CD4-positive, alpha-beta memory T cell (primary cell): ENCODE data around the gene PIEZO1. TPM values are rescaled to one million over a fixed set of nuclear protein-coding genes. Genes with fewer than 3 reads are reported as not detected.

Experiments
- CTCF ChIA-PET: fragments of 350-600 bp; sonication (Branson Sonifier 250); formaldehyde crosslinking; loops from one replicate; lab custom pipeline; 2021; ENCODE audit warnings: inconsistent platforms; ENCODE audit not compliant: partially characterized antibody; lab: Charles Lee
- POLR2A ChIA-PET: fragments of 350-600 bp; sonication (Branson Sonifier 250); formaldehyde crosslinking; loops from one replicate; lab custom pipeline; 2021; ENCODE audit not compliant: partially characterized antibody; lab: Charles Lee
- DNase-seq, 5 donors: peaks; one replicate each; pipeline versions ENCODE4 v3.0.0 to v3.0.0-alpha.2; 2020 to 2022; ENCODE audit warnings: mixed read lengths in 1 of 5
- H3K27ac ChIP-seq: one replicate; pipeline ENCODE4 v1.7.0; 2013; ENCODE audit warnings: low read depth, low read length
- H3K27me3 ChIP-seq: 2 replicates; pipeline ENCODE4 v1.7.0; 2013; ENCODE audit warnings: mild to moderate bottlenecking, low read length, moderate library complexity; ENCODE audit not compliant: insufficient read depth
- H3K36me3 ChIP-seq: 2 replicates; pipeline ENCODE4 v1.7.0; 2013; ENCODE audit warnings: mild to moderate bottlenecking, low read length, moderate library complexity; ENCODE audit not compliant: insufficient read depth
- H3K4me1 ChIP-seq: 2 replicates; pipeline ENCODE4 v1.7.0; 2013; ENCODE audit warnings: mild to moderate bottlenecking, low read length, moderate library complexity; ENCODE audit not compliant: insufficient read depth
- H3K4me3 ChIP-seq, 2 donors: one replicate each; pipeline ENCODE4 v1.7.0; 2013; ENCODE audit warnings: low read length in 2 of 2, mild to moderate bottlenecking in 1 of 2
- H3K9me3 ChIP-seq, 2 donors: one replicate each; pipeline ENCODE4 v1.7.0; 2013; ENCODE audit warnings: low read length in 2 of 2, control low read depth in 1 of 2; ENCODE audit not compliant: control insufficient read depth in 1 of 2
- H3K27ac Mint-ChIP-seq, 7 donors: one replicate each; pipeline ENCODE4 v1.8.0; 2020 to 2021; ENCODE audit warnings: mixed read lengths in 7 of 7, mild to moderate bottlenecking in 6 of 7, inconsistent platforms in 3 of 7, moderate library complexity in 3 of 7
- H3K27me3 Mint-ChIP-seq, 2 donors: one replicate each; pipeline ENCODE4 v1.8.0; 2020 to 2021; ENCODE audit warnings: mixed read lengths in 2 of 2
- H3K36me3 Mint-ChIP-seq, 2 donors: one replicate each; pipeline ENCODE4 v1.8.0; 2020 to 2021; ENCODE audit warnings: mixed read lengths in 2 of 2, inconsistent platforms in 1 of 2, mild to moderate bottlenecking in 1 of 2
- H3K4me1 Mint-ChIP-seq, 4 donors: one replicate each; pipeline ENCODE4 v1.8.0; 2020 to 2021; ENCODE audit warnings: mixed read lengths in 4 of 4, mild to moderate bottlenecking in 1 of 4
- H3K4me3 Mint-ChIP-seq, 8 donors: one replicate each; pipeline ENCODE4 v1.8.0; 2020 to 2021; ENCODE audit warnings: mixed read lengths in 8 of 8, mild to moderate bottlenecking in 7 of 8, moderate library complexity in 6 of 8, inconsistent platforms in 3 of 8
- H3K9me3 Mint-ChIP-seq, 8 donors: one replicate each; pipeline ENCODE4 v1.8.0; 2020 to 2021; ENCODE audit warnings: mixed read lengths in 8 of 8, mild to moderate bottlenecking in 5 of 8, inconsistent platforms in 3 of 8, moderate library complexity in 1 of 8
- intact Hi-C: fragments of 100-400 bp; cut with micrococcal nuclease; formaldehyde crosslinking; loops from one replicate; pipeline ENCODE4 v1.15.1; 2023
- polyA plus RNA-seq, 2 donors: library from polyadenylated mRNA; unstranded; fragments of 300-500 nt; fragmentation: Illumina TruSeq; gene quantifications; one replicate each; pipeline ENCODE4 v1.2.3, GENCODE V29; 2021
- total RNA-seq, 2 experiments: library from RNA; stranded (reverse); gene quantifications; one replicate each; pipeline ENCODE4 v1.2.3, GENCODE V29; 2021

Gene PIEZO1
- total and polyA plus RNA-seq, 4 experiments from 2014 or later = 12.0 to 302 (median 171) TPM

DNA sequence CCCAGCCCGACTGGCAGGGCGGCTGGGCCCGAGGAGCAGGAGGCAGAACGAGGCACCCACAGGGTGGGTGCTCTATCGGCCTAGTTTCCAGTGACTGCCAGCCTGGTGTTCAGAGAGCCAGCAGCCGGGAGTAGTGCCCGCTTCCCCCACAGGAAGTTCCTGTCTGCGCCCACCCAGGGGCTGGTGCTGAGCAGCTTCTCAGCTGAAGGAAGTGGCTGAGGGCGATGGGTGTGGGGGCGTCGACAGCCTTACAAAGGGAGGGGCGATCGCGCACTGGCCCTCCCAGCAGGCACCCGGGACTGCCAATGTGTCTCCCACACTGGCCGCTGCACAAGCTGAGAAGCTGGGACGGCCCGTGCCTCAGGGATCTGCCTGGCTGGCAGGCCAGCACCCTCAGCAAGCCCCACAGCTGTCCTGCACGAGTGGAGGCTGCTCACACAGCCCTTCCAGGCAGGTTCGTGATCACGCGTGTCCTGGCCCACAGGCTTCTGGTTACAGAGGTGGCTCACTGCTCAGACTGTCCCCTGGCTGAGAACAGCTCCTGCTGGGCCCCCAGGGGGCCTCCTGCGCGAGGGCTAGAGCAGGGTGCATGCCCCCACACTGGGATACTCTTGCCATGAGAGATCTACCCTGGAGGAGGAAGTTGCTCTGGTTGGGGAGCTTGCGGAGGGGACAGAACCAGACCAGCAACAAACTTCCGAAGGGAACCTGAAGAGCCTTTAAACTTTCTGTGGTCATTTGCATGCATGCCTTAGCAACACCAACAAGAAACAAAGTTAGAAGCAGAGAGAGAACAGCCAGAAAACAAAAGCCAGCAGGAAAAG is 81.3 kb downstream of the PIEZO1 start:
- H3K36me3 Mint-ChIP-seq = peaks cover 14 to 37% of the 10 kb centered on the region in 2 donors

DNA sequence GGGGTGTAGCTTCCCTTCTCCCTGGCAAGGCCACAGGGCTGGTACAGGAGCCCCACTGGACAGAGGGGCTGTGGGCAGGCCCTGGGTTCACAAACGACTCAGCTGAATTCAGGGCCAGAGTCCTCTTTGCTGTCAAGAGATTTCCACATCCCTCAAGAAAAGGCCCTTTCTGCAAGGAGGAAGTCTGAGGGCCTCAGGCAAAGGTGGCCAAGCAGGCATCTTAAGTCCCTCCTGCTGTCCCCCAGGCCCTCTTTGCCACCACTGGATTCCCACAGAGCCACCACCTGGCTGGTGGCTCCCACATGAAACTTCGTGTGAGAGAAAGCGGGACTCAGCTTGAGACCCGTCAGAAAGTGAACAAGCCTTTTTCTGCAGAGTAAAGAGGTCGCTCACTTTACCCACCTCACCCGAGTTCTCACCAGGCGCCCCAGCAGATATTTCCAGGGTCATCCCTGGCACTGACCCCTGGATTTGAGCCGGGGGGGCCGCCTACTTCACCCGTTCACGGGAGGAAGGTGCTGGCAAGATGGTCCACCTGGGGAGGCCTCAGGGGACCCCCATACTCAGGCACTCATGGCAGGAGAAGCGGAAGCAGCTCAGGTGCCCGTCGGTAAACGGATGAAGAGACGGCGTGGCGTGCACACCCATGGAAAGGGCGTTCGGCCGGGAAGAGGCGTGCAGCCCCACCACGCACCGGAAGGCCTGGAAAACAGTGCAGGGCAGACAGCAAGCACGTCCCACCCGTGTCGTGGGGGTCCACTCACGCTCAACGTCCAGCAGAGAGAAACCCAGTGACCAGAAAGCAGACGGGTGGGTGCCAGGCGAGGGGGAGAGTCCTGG is 82.4 kb downstream of the PIEZO1 start:
- H3K4me3 Mint-ChIP-seq = peak overlapping the region; percentile 93 to 96 (median 96)
- peaks cover 23 to 46% of the 10 kb centered on the region in 2 donors for H3K36me3 Mint-ChIP-seq
- peaks cover 27 to 81% (median 55%) of the 10 kb centered on the region in 4 donors for H3K4me1 Mint-ChIP-seq
- peaks cover 85% of the 10 kb centered on the region for H3K4me1 ChIP-seq
- peak overlapping the region; percentile 85 for H3K27ac ChIP-seq
- ChIA-PET POLR2A (interaction anchor here (0.7 to 9.3 kb wide), 22 partner anchors 13 to 248 kb away, joined by 3 to 249 read pairs (median 11); partner anchors contain the start of genes APRT, CYBA, GALNS and MVD), CTCF (interaction anchor here (0.5 to 2.8 kb wide), 11 partner anchors 10 to 92 kb away, joined by 3 to 21 read pairs (median 5); partner anchors contain the start of gene SNAI3)
- H3K27ac Mint-ChIP-seq = peak overlapping the region; percentile 97 to 99 (median 98)
- H3K9me3 ChIP-seq = no peaks in the 10 kb centered on the region
- H3K27me3 ChIP-seq = no peaks in the 10 kb centered on the region
- H3K27me3 Mint-ChIP-seq = no peaks in the 10 kb centered on the region
- intact Hi-C loops = loop anchor here (5.0 kb wide), 3 partner anchors 35 to 245 kb away; partner anchors contain the start of gene IL17C
- DNase-seq = peak in 2 of 5 donors; percentile 19 to 42
- H3K4me3 ChIP-seq = peak overlapping the region; percentile 33 to 98
- peaks cover 25% of the 10 kb centered on the region for H3K36me3 ChIP-seq
- H3K9me3 Mint-ChIP-seq = peaks cover 0 to 2% (median 0%) of the 10 kb centered on the region in 8 donors

More for the DNA sequence above, 81.3 kb downstream of the PIEZO1 start:
- Histone ChIP-seq H3K36me3 (peaks cover 14% of the 10 kb centered on the region), H3K4me1 (peaks cover 75% of the 10 kb centered on the region), H3K27me3 (no peaks in the 10 kb centered on the region), H3K27ac (peak overlapping the region; percentile 85), H3K4me3 (peak overlapping the region; percentile 95 to 98), H3K9me3 (no peaks in the 10 kb centered on the region)
- peak; percentile 70 to 84 (median 73) for DNase-seq
- ChIA-PET POLR2A (interaction anchor here (0.6 to 9.3 kb wide), 19 partner anchors 14 to 937 kb away, joined by 3 to 249 read pairs (median 9); partner anchors contain the start of genes APRT, CYBA, GALNS and MVD), CTCF (interaction anchor here (1.1 to 2.8 kb wide), 4 partner anchors 18 to 34 kb away, joined by 3 to 21 read pairs (median 5); partner anchors contain the start of gene SNAI3)
- Mint-ChIP-seq H3K9me3 (no peaks in the 10 kb centered on the region), H3K4me3 (peak overlapping the region; percentile 93 to 96 (median 96)), H3K4me1 (peaks cover 24 to 74% (median 49%) of the 10 kb centered on the region in 4 donors), H3K27ac (peak overlapping the region; percentile 97 to 99 (median 98)), H3K27me3 (no peaks in the 10 kb centered on the region)
- intact Hi-C loops = loop anchor here (5.0 kb wide), 3 partner anchors 34 to 246 kb away; partner anchors contain the start of gene IL17C

DNA sequence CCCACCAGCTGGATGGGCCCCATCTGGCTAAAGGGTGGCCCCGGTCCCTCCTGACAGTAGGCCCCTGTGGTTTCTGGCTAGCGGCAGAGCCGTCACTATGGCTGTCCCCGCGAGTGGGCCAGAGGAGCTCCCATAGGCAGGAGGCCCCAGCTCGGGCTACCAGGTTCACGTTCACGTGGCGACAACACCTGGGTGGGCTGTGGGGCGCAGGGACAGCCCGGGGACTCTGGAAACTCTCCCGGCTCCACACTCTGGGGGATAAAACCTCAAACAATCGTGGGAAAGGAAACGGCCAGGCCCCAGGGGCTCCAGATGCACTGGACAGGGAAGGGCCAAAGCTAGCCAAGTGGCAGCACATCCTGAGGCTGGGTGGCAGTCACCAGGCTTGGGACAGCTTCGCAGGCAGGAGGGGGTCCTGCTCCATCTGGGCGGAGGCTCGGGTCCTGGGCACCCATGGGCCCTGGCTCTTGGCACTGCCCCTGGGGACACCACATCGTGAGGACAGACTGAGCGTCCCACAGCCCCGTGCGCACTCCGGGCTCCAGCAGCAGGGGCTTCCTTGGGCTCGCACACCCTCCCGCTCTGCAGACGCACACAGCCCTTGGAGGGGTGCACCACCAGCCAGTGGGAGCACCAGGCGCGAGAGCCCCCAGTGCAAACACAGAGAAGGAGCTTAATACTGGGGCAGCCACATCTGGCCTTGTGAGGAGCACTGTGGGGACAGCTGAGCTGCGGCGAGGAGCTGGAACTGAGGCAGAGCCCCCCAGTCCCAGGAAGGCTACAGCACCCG is 83.2 kb downstream of the PIEZO1 start:
- ChIA-PET CTCF (interaction anchor here (0.5 to 1.9 kb wide), 11 partner anchors 9 to 157 kb away, joined by 3 to 8 read pairs (median 4); no protein-coding TSS in a partner anchor), POLR2A (interaction anchor here (0.9 to 9.3 kb wide), 23 partner anchors 13 to 396 kb away, joined by 3 to 249 read pairs (median 7); partner anchors contain the start of genes APRT, CYBA, GALNS and IL17C)
- Mint-ChIP-seq H3K4me1 (peaks cover 19 to 75% (median 49%) of the 10 kb centered on the region in 4 donors), H3K9me3 (peaks cover 0 to 2% (median 0%) of the 10 kb centered on the region in 8 donors), H3K4me3 (peak overlapping the region; percentile 93 to 96 (median 96)), H3K27ac (peak overlapping the region; percentile 97 to 99 (median 98)), H3K27me3 (no peaks in the 10 kb centered on the region), H3K36me3 (peaks cover 26 to 49% of the 10 kb centered on the region in 2 donors)
- Histone ChIP-seq H3K4me3 (peak overlapping the region; percentile 73 to 98), H3K27ac (peak overlapping the region; percentile 85), H3K36me3 (peaks cover 33% of the 10 kb centered on the region), H3K9me3 (no peaks in the 10 kb centered on the region), H3K27me3 (no peaks in the 10 kb centered on the region), H3K4me1 (peaks cover 81% of the 10 kb centered on the region)
- DNase-seq = peak in 2 of 5 donors; percentile 16 to 37
- intact Hi-C loops = loop anchor here (1.0 to 5.0 kb wide), 11 partner anchors 8 to 539 kb away; partner anchors contain the start of genes CYBA, IL17C, MVD and SNAI3

DNA sequence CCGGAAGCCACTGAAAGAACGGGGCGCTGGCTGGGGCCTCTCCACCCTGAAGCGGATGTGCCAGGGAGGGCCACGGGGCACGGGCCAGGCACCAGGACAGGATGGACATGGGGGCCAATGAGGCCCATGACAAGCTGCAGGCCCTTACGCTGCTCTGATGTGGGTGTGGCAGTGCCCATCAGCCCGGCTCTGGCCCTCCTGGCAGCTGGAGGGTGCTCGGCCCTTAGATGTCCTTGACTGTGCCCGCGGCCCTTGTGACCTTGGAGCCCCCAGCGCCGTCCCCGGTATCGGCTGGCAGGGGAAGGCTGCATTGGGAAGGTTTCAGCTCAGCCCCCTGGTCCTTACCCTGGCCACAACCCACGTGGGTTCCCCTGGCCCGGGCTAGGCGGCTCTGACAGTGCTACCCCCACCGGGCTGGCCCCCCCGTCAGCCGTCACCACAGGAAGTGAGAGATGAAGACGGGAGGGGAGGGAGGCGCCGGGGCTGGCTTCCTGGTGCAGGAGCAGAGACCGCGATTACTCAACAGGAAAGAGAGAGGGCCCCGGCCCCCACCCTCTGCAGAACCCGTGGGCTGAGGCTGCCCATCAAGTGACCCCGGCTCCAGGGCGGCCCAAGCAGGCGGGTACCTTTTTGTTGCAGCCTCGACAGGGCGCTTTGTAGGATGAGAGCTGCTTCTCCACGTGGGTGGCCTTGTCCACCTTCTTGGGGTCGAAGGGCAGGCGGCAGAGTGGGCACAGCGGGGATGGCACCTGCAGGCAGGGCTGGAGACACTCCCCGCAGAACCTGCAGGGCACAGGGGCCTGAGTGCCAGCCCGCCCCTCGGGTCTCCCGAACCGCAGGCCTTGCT is 84.2 kb downstream of the PIEZO1 start:
- H3K27me3 Mint-ChIP-seq = no peaks in the 10 kb centered on the region
- no peaks in the 10 kb centered on the region for H3K9me3 ChIP-seq
- peaks cover 79% of the 10 kb centered on the region for H3K4me1 ChIP-seq
- peak overlapping the region; percentile 93 to 96 (median 96) for H3K4me3 Mint-ChIP-seq
- POLR2A ChIA-PET = interaction anchor here (0.7 to 9.3 kb wide), 33 partner anchors 8 to 540 kb away, joined by 3 to 249 read pairs (median 5); partner anchors contain the start of genes APRT, CYBA, GALNS and IL17C
- H3K4me1 Mint-ChIP-seq = peaks cover 19 to 74% (median 50%) of the 10 kb centered on the region in 4 donors
- peaks cover 0 to 2% (median 0%) of the 10 kb centered on the region in 8 donors for H3K9me3 Mint-ChIP-seq
- CTCF ChIA-PET = interaction anchor here (0.6 to 1.9 kb wide), 10 partner anchors 14 to 158 kb away, joined by 3 to 8 read pairs (median 6); no protein-coding TSS in a partner anchor
- H3K27ac ChIP-seq = peak overlapping the region; percentile 85
- H3K4me3 ChIP-seq = peak overlapping the region; percentile 78 to 98
- DNase-seq = peak; percentile 95 to 99 (median 97)
- peaks cover 43% of the 10 kb centered on the region for H3K36me3 ChIP-seq
- no peaks in the 10 kb centered on the region for H3K27me3 ChIP-seq
- peak overlapping the region; percentile 97 to 99 (median 98) for H3K27ac Mint-ChIP-seq
- peaks cover 28 to 51% of the 10 kb centered on the region in 2 donors for H3K36me3 Mint-ChIP-seq
- intact Hi-C loops = loop anchor here (1.0 to 5.0 kb wide), 11 partner anchors 8 to 539 kb away; partner anchors contain the start of genes CYBA, IL17C, MVD and SNAI3

DNA sequence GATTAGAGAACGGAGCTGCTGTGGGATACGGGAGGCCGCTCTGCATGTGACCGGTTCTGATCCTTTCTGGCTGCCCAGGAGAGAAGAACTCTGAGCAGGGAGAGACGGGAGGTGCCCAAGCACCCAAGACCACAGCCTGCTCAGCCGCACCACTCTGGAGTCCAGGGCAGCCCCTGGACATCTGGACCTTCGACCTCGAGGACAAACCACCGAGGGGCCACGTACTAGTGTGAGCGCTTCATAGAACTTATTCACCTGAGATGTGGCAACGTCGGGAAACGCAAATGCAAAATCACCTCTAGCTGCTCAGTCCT is 84.7 kb downstream of the PIEZO1 start:
- Histone ChIP-seq H3K27me3 (no peaks in the 10 kb centered on the region), H3K4me1 (peaks cover 84% of the 10 kb centered on the region), H3K4me3 (peak overlapping the region; percentile 78 to 98), H3K9me3 (no peaks in the 10 kb centered on the region), H3K27ac (peak overlapping the region; percentile 85), H3K36me3 (peaks cover 47% of the 10 kb centered on the region)
- H3K36me3 Mint-ChIP-seq = peaks cover 28 to 48% of the 10 kb centered on the region in 2 donors
- intact Hi-C loops = loop anchor here (5.0 kb wide), 3 partner anchors 37 to 243 kb away; partner anchors contain the start of gene IL17C
- CTCF ChIA-PET = interaction anchor here (0.6 to 1.9 kb wide), 6 partner anchors 13 to 158 kb away, joined by 3 to 8 read pairs (median 4); no protein-coding TSS in a partner anchor
- H3K27me3 Mint-ChIP-seq = no peaks in the 10 kb centered on the region
- peak overlapping the region; percentile 93 to 96 (median 96) for H3K4me3 Mint-ChIP-seq
- POLR2A ChIA-PET = interaction anchor here (0.9 to 9.3 kb wide), 23 partner anchors 9 to 541 kb away, joined by 3 to 249 read pairs (median 8); partner anchors contain the start of genes APRT, CYBA, IL17C and MVD
- H3K4me1 Mint-ChIP-seq = peaks cover 19 to 72% (median 51%) of the 10 kb centered on the region in 4 donors
- peak overlapping the region; percentile 97 to 99 (median 98) for H3K27ac Mint-ChIP-seq
- H3K9me3 Mint-ChIP-seq = peaks cover 0 to 2% (median 0%) of the 10 kb centered on the region in 8 donors
- DNase-seq = no peak
